WTC11 (cell line): ENCODE data around the gene SLC9A3. TPM values are rescaled to one million over a fixed set of nuclear protein-coding genes. Genes with fewer than 3 reads are reported as not detected.

Source experiments
- ATAC-seq: fragments of 200-7000 bp; cut with Tn5 transposase; 2 replicates; pipeline ENCODE4 v1.10.0; 2021; ENCODE audit warnings: mild to moderate bottlenecking, moderate library complexity
- CTCF ChIA-PET: fragments of 300-600 bp; sonication (Branson Sonifier 250); formaldehyde crosslinking; loops from one replicate; lab custom pipeline; 2021; ENCODE audit warnings: antibody characterized with exemption; lab: Charles Lee
- POLR2A ChIA-PET: fragments of 350-600 bp; sonication (Branson Sonifier 250); formaldehyde crosslinking; loops from one replicate; lab custom pipeline; 2021; ENCODE audit warnings: antibody characterized with exemption; lab: Charles Lee
- DNase-seq: peaks from one replicate; pipeline ENCODE4 v3.0.0; 2021; ENCODE audit warnings: low spot score
- H3K27ac Mint-ChIP-seq: 2 replicates; pipeline ENCODE4 v1.8.0; 2021; ENCODE audit warnings: mixed read lengths
- H3K27me3 Mint-ChIP-seq: 2 replicates; pipeline ENCODE4 v1.8.0; 2021; ENCODE audit warnings: low read depth, mild to moderate bottlenecking, moderate library complexity, mixed read lengths
- H3K36me3 Mint-ChIP-seq: 2 replicates; pipeline ENCODE4 v1.8.0; 2021; ENCODE audit warnings: mixed read lengths
- H3K4me1 Mint-ChIP-seq: 2 replicates; pipeline ENCODE4 v1.8.0; 2022; ENCODE audit warnings: mixed read lengths
- H3K4me3 Mint-ChIP-seq: 2 replicates; pipeline ENCODE4 v1.8.0; 2021; ENCODE audit warnings: mild to moderate bottlenecking, moderate library complexity, mixed read lengths
- H3K9me3 Mint-ChIP-seq: 2 replicates; pipeline ENCODE4 v1.8.0; 2021; ENCODE audit warnings: mixed read lengths
- AR ChIP-seq: fragments of 250-450 bp; sonication (Bioruptor Pico); IDR thresholded peaks from 2 replicates; pipeline ENCODE4 v1.9.0; 2021; ENCODE audit warnings: mild to moderate bottlenecking
- ATF6 ChIP-seq: sonication (generic); formaldehyde crosslinking; IDR thresholded peaks from 2 replicates; pipeline ENCODE4 v1.8.1; 2023; ENCODE audit warnings: mild to moderate bottlenecking, missing genetic modification reagents
- CTCF ChIP-seq: fragments of 200-600 bp; IDR thresholded peaks from 2 replicates; pipeline ENCODE4 v1.8.0; 2022; ENCODE audit warnings: antibody characterized with exemption
- E2F4 ChIP-seq: sonication (generic); formaldehyde crosslinking; IDR thresholded peaks from 2 replicates; pipeline ENCODE4 v1.8.1; 2022; ENCODE audit warnings: low read depth, mild to moderate bottlenecking, moderate library complexity, missing genetic modification reagents, borderline replicate concordance
- ERG ChIP-seq: fragments of 250-450 bp; sonication (Bioruptor Pico); IDR thresholded peaks from 2 replicates; pipeline ENCODE4 v1.8.0; 2021; ENCODE audit warnings: mild to moderate bottlenecking
- FOXP4 ChIP-seq: sonication (generic); formaldehyde crosslinking; IDR thresholded peaks from 2 replicates; pipeline ENCODE4 v1.8.0; 2022; ENCODE audit warnings: mild to moderate bottlenecking, missing genetic modification reagents
- GTF2I ChIP-seq: fragments of 250-450 bp; sonication (Bioruptor Pico); conservative IDR thresholded peaks from 2 replicates; pipeline ENCODE4 v1.4.0; 2021; ENCODE audit warnings: mild to moderate bottlenecking
- NR3C1 ChIP-seq: sonication (generic); formaldehyde crosslinking; conservative IDR thresholded peaks from 2 replicates; pipeline ENCODE4 v1.8.1; 2023; ENCODE audit warnings: low read depth, mild to moderate bottlenecking, missing genetic modification reagents
- SP1 ChIP-seq: sonication (generic); formaldehyde crosslinking; conservative IDR thresholded peaks from 2 replicates; pipeline ENCODE4 v1.8.1; 2022; ENCODE audit warnings: missing genetic modification reagents
- USF1 ChIP-seq: sonication (generic); formaldehyde crosslinking; IDR thresholded peaks from 2 replicates; pipeline ENCODE4 v1.8.0; 2022; ENCODE audit warnings: mild to moderate bottlenecking, missing genetic modification reagents
- ZNF281 ChIP-seq: sonication (generic); formaldehyde crosslinking; IDR thresholded peaks from 2 replicates; pipeline ENCODE4 v1.8.0; 2023; ENCODE audit warnings: mild to moderate bottlenecking, missing genetic modification reagents
- ZNF532 ChIP-seq: fragments of 250-450 bp; sonication (Bioruptor Pico); IDR thresholded peaks from 2 replicates; pipeline ENCODE4 v1.9.0; 2021; ENCODE audit warnings: mild to moderate bottlenecking, borderline replicate concordance
- total RNA-seq: library from RNA; stranded (reverse); gene quantifications from 3 replicates; pipeline ENCODE4 v1.2.3, GENCODE V29; 2021

Gene SLC9A3
- total RNA-seq, 1 experiment from 2014 or later: 1.6 TPM

- TF ChIP-seq ATF6 (CRISPR knock-in tag) (no peak), ZNF281 (no peak), FOXP4 (no peak), ERG (CRISPR knock-in tag) (no peak)
Observed at GRCh38 chr5:445591-445990, 78.7 kb downstream of the SLC9A3 start (continued).

- Mint-ChIP-seq H3K36me3 (peaks cover 29% of the 10 kb centered on the region), H3K27me3 (peaks cover 5% of the 10 kb centered on the region), H3K4me3 (peak overlapping the region; percentile 100), H3K4me1 (peaks cover 16% of the 10 kb centered on the region), H3K27ac (no peak overlapping the region; the same call in 1 of the 2 replicates), H3K9me3 (no peaks in the 10 kb centered on the region)
- ATAC-seq: no peak
- no peak for DNase-seq
- ChIA-PET CTCF (interaction anchor here (0.8 to 3.7 kb wide), 2 partner anchors 13 to 127 kb away, joined by 3 to 33 read pairs; no protein-coding TSS in a partner anchor), POLR2A (no interaction called here)
- TF ChIP-seq NR3C1 (CRISPR knock-in tag) (no peak), GTF2I (CRISPR knock-in tag) (no peak), USF1 (CRISPR knock-in tag) (no peak), AR (CRISPR knock-in tag) (no peak), ATF6 (CRISPR knock-in tag) (no peak), SP1 (CRISPR knock-in tag) (no peak), ZNF532 (no peak), CTCF (no peak), E2F4 (CRISPR knock-in tag) (no peak)
Observed at GRCh38 chr5:444226-444625, 80.0 kb downstream of the SLC9A3 start.
